ENCODE results near the gene SMIM45.

SMIM45 gene

GRCh38 chr22:41917375-41917902 is 34.5 kb upstream of the SMIM45 start:
- peaks cover 32% of the 10 kb centered on the region; the same call in 1 of the 2 replicates for H3F3A ChIP-seq (ENCODE audit: insufficient read depth, low read depth)
- no peaks in the 10 kb centered on the region for H3K9me2 ChIP-seq (ENCODE audit: insufficient read depth)
- H4K20me1 ChIP-seq (ENCODE audit: insufficient read depth): no peaks in the 10 kb centered on the region
- H3K36me3 ChIP-seq (ENCODE audit: low read depth): no peaks in the 10 kb centered on the region
- H3K9me3 ChIP-seq (ENCODE audit: insufficient read depth, low read depth): no peaks in the 10 kb centered on the region
- no peak for DNase-seq
- peaks cover 7% of the 10 kb centered on the region for H3K4me1 ChIP-seq (replicated peaks; ENCODE audit: insufficient read depth)
- H3K79me2 ChIP-seq (ENCODE audit: low read depth): no peaks in the 10 kb centered on the region
- ChIA-PET CTCF (no interaction called here), POLR2A (ENCODE audit: unreplicated experiment) (interaction anchor here (0.5 to 0.6 kb wide), 2 partner anchors 219 to 1174 kb away, joined by 3 to 4 read pairs; no protein-coding TSS in a partner anchor)
- TF ChIP-seq, protein P1, sequence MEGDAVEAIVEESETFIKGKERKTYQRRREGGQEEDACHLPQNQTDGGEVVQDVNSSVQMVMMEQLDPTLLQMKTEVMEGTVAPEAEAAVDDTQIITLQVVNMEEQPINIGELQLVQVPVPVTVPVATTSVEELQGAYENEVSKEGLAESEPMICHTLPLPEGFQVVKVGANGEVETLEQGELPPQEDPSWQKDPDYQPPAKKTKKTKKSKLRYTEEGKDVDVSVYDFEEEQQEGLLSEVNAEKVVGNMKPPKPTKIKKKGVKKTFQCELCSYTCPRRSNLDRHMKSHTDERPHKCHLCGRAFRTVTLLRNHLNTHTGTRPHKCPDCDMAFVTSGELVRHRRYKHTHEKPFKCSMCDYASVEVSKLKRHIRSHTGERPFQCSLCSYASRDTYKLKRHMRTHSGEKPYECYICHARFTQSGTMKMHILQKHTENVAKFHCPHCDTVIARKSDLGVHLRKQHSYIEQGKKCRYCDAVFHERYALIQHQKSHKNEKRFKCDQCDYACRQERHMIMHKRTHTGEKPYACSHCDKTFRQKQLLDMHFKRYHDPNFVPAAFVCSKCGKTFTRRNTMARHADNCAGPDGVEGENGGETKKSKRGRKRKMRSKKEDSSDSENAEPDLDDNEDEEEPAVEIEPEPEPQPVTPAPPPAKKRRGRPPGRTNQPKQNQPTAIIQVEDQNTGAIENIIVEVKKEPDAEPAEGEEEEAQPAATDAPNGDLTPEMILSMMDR (conservative IDR thresholded peaks at IDR 0.05): no peak
- TF ChIP-seq EZH2 (IDR thresholded peaks at IDR 0.05; ENCODE audit: low read depth): no peak
- intact Hi-C loops (cut with micrococcal nuclease; ENCODE audit: unreplicated experiment): no loop called here
- no peak overlapping the region for H3K4me3 ChIP-seq
- no TSS peak for BruUV-seq (replicated peaks)
- peaks cover 9% of the 10 kb centered on the region; the same call in 1 of the 2 replicates for H3K27me3 ChIP-seq (ENCODE audit: insufficient read depth, low read depth)
- no peak overlapping the region for H3K27ac ChIP-seq
- no peak overlapping the region for H3K4me2 ChIP-seq
- H2AFZ ChIP-seq: no peak overlapping the region

- CTCF ChIA-PET: no interaction called here
Observed at GRCh38 chr22:41917903-41918791, 33.8 kb upstream of the SMIM45 start.

More at GRCh38 chr22:41917903-41918791, 33.8 kb upstream of the SMIM45 start:
- no peaks in the 10 kb centered on the region for H3K9me2 ChIP-seq (ENCODE audit: insufficient read depth)
- peaks cover 9% of the 10 kb centered on the region; the same call in 1 of the 2 replicates for H3K27me3 ChIP-seq (ENCODE audit: insufficient read depth, low read depth)
- H4K20me1 ChIP-seq (ENCODE audit: insufficient read depth): no peaks in the 10 kb centered on the region
- no peak overlapping the region for H2AFZ ChIP-seq
- no TSS peak for BruUV-seq (replicated peaks)
- no peak overlapping the region for H3K27ac ChIP-seq
- no peaks in the 10 kb centered on the region for H3K9me3 ChIP-seq (ENCODE audit: insufficient read depth, low read depth)
- peaks cover 32% of the 10 kb centered on the region; the same call in 1 of the 2 replicates for H3F3A ChIP-seq (ENCODE audit: insufficient read depth, low read depth)
- H3K4me3 ChIP-seq: no peak overlapping the region
- TF ChIP-seq, protein P1 (conservative IDR thresholded peaks at IDR 0.05): no peak
- no peak for TF ChIP-seq EZH2 (IDR thresholded peaks at IDR 0.05; ENCODE audit: low read depth)
- no peaks in the 10 kb centered on the region for H3K79me2 ChIP-seq (ENCODE audit: low read depth)
- H3K36me3 ChIP-seq (ENCODE audit: low read depth): no peaks in the 10 kb centered on the region
- DNase-seq: peak; percentile 44 to 50
- H3K4me2 ChIP-seq: peak overlapping the region; percentile 27
- peaks cover 7% of the 10 kb centered on the region for H3K4me1 ChIP-seq (replicated peaks; ENCODE audit: insufficient read depth)
- intact Hi-C loops (cut with micrococcal nuclease; ENCODE audit: unreplicated experiment): no loop called here
- POLR2A ChIA-PET (ENCODE audit: unreplicated experiment): interaction anchor here (0.5 to 0.6 kb wide), 2 partner anchors 220 to 1173 kb away, joined by 3 to 4 read pairs; no protein-coding TSS in a partner anchor

Data from PC-9 (cell line).